ENCODE measurements around the gene OR6B1.

Gene OR6B1

GRCh38 chr7:144019457-144019856, 19.3 kb downstream of the OR6B1 start:
- no peak for DNase-seq
- Mint-ChIP-seq H3K9me3 (peaks cover 8% of the 10 kb centered on the region), H3K36me3 (ENCODE audit: low read depth) (no peaks in the 10 kb centered on the region), H3K27ac (no peak overlapping the region), H3K4me1 (no peaks in the 10 kb centered on the region), H3K27me3 (ENCODE audit: low read depth, poor library complexity) (peaks cover 9% of the 10 kb centered on the region), H3K4me3 (no peak overlapping the region)
- TF ChIP-seq CTCF (IDR thresholded peaks at IDR 0.05), result no peak

- Mint-ChIP-seq H3K36me3 (ENCODE audit: low read depth) (no peaks in the 10 kb centered on the region), H3K4me3 (no peak overlapping the region), H3K9me3 (no peaks in the 10 kb centered on the region), H3K4me1 (no peaks in the 10 kb centered on the region), H3K27me3 (ENCODE audit: low read depth, poor library complexity) (peaks cover under 1% of the 10 kb centered on the region), H3K27ac (no peak overlapping the region)
- no peak for TF ChIP-seq CTCF (IDR thresholded peaks at IDR 0.05)
- DNase-seq, result no peak
Measured at GRCh38 chr7:144020340-144020739, 20.2 kb downstream of the OR6B1 start.

GRCh38 chr7:144022169-144022568, 22.0 kb downstream of the OR6B1 start:
- Mint-ChIP-seq H3K27ac (no peak overlapping the region), H3K27me3 (ENCODE audit: low read depth, poor library complexity) (no peaks in the 10 kb centered on the region), H3K36me3 (ENCODE audit: low read depth) (no peaks in the 10 kb centered on the region), H3K4me3 (no peak overlapping the region), H3K9me3 (no peaks in the 10 kb centered on the region), H3K4me1 (no peaks in the 10 kb centered on the region)
- no peak for TF ChIP-seq CTCF (IDR thresholded peaks at IDR 0.05)
- no peak for DNase-seq

GRCh38 chr7:144023171-144023827, 23.2 kb downstream of the OR6B1 start:
- DNase-seq, result no peak
- Mint-ChIP-seq H3K27ac (no peak overlapping the region), H3K9me3 (no peaks in the 10 kb centered on the region), H3K4me3 (no peak overlapping the region), H3K36me3 (ENCODE audit: low read depth) (no peaks in the 10 kb centered on the region), H3K27me3 (ENCODE audit: low read depth, poor library complexity) (no peaks in the 10 kb centered on the region), H3K4me1 (no peaks in the 10 kb centered on the region)
- TF ChIP-seq CTCF (IDR thresholded peaks at IDR 0.05), result no peak

GRCh38 chr7:144024213-144024612, 24.1 kb downstream of the OR6B1 start:
- DNase-seq, result no peak
- H3K27ac Mint-ChIP-seq, result no peak overlapping the region
- no peaks in the 10 kb centered on the region for H3K36me3 Mint-ChIP-seq (ENCODE audit: low read depth)
- TF ChIP-seq CTCF (IDR thresholded peaks at IDR 0.05), result no peak
- no peaks in the 10 kb centered on the region for H3K27me3 Mint-ChIP-seq (ENCODE audit: low read depth, poor library complexity)
- H3K4me3 Mint-ChIP-seq, result no peak overlapping the region
- H3K4me1 Mint-ChIP-seq, result no peaks in the 10 kb centered on the region
- H3K9me3 Mint-ChIP-seq, result no peaks in the 10 kb centered on the region

GRCh38 chr7:144026203-144026883, 26.2 kb downstream of the OR6B1 start:
- Mint-ChIP-seq H3K27ac (no peak overlapping the region), H3K36me3 (ENCODE audit: low read depth) (no peaks in the 10 kb centered on the region), H3K4me3 (no peak overlapping the region), H3K9me3 (no peaks in the 10 kb centered on the region), H3K27me3 (ENCODE audit: low read depth, poor library complexity) (no peaks in the 10 kb centered on the region), H3K4me1 (no peaks in the 10 kb centered on the region)
- no peak for DNase-seq
- TF ChIP-seq CTCF (IDR thresholded peaks at IDR 0.05), result no peak
